OCI-LY1 (cell line): ENCODE measurements around the gene TRPM4.

Source experiments
- EZH2 ChIP-seq: fragments of 200-600 bp; sonication (generic), shearing (Covaris generic); IDR thresholded peaks from 2 replicates; pipeline ENCODE4 v1.8.0; 2017; ENCODE audit warnings: borderline replicate concordance, mixed run types, mild to moderate bottlenecking, antibody characterized with exemption, low read length, moderate library complexity, mixed read lengths
- TF ChIP-seq, protein P1 (sequence below): fragments of 200-600 bp; sonication (generic), shearing (Covaris generic); IDR thresholded peaks from 2 replicates; pipeline ENCODE4 v1.5.1; 2017; ENCODE audit warnings: mild to moderate bottlenecking, antibody characterized with exemption, low read length, moderate library complexity, mixed read lengths

DNA sequence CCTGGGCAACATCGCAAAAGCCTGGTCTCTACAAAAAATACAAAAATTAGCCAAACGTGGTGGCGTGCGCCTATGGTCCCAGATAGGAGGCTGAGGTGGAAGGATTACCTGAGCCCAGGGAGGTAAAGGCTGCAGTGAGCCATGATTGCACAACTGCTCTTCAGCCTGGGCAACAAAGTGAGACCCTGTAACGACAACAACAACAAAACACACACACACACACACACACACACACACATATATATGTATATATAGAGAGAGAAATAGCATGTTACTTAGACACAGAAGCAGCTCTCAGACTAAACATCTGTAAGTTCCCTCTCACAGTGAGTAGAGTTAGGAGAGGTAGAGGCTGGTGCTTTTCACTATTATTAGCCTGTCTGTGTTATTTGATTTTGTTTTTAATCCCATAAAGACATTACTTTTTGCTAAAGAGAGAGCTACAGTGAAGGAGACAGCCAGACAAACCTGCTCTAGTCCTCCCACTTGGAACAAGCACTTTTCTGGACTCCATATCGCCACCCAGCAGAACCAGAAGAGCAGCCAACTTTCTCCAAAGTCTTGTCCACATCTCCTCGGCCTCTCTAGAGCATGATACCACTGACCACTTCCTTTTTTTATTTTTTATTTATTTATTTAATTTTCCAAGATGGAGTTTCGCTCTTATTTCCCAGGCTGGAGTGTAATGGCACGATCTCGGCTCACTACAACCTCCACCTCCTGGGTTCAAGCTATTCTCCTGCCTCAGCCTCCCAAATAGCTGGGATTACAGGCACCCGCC lies 46.2 kb upstream of the TRPM4 start:
- TF ChIP-seq, protein P1, sequence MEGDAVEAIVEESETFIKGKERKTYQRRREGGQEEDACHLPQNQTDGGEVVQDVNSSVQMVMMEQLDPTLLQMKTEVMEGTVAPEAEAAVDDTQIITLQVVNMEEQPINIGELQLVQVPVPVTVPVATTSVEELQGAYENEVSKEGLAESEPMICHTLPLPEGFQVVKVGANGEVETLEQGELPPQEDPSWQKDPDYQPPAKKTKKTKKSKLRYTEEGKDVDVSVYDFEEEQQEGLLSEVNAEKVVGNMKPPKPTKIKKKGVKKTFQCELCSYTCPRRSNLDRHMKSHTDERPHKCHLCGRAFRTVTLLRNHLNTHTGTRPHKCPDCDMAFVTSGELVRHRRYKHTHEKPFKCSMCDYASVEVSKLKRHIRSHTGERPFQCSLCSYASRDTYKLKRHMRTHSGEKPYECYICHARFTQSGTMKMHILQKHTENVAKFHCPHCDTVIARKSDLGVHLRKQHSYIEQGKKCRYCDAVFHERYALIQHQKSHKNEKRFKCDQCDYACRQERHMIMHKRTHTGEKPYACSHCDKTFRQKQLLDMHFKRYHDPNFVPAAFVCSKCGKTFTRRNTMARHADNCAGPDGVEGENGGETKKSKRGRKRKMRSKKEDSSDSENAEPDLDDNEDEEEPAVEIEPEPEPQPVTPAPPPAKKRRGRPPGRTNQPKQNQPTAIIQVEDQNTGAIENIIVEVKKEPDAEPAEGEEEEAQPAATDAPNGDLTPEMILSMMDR, result no peak
- no peak for TF ChIP-seq EZH2
